Suppressor macrophage treated with lipopolysaccharide for 1 hour (primary cell): ENCODE data around the gene RIN3.

Source experiments
- DNase-seq, 3 donors: peaks; one replicate each; pipeline ENCODE4 v3.0.0-alpha.2; 2020 to 2022

RIN3 gene, protein sequence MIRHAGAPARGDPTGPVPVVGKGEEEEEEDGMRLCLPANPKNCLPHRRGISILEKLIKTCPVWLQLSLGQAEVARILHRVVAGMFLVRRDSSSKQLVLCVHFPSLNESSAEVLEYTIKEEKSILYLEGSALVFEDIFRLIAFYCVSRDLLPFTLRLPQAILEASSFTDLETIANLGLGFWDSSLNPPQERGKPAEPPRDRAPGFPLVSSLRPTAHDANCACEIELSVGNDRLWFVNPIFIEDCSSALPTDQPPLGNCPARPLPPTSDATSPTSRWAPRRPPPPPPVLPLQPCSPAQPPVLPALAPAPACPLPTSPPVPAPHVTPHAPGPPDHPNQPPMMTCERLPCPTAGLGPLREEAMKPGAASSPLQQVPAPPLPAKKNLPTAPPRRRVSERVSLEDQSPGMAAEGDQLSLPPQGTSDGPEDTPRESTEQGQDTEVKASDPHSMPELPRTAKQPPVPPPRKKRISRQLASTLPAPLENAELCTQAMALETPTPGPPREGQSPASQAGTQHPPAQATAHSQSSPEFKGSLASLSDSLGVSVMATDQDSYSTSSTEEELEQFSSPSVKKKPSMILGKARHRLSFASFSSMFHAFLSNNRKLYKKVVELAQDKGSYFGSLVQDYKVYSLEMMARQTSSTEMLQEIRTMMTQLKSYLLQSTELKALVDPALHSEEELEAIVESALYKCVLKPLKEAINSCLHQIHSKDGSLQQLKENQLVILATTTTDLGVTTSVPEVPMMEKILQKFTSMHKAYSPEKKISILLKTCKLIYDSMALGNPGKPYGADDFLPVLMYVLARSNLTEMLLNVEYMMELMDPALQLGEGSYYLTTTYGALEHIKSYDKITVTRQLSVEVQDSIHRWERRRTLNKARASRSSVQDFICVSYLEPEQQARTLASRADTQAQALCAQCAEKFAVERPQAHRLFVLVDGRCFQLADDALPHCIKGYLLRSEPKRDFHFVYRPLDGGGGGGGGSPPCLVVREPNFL

DNA sequence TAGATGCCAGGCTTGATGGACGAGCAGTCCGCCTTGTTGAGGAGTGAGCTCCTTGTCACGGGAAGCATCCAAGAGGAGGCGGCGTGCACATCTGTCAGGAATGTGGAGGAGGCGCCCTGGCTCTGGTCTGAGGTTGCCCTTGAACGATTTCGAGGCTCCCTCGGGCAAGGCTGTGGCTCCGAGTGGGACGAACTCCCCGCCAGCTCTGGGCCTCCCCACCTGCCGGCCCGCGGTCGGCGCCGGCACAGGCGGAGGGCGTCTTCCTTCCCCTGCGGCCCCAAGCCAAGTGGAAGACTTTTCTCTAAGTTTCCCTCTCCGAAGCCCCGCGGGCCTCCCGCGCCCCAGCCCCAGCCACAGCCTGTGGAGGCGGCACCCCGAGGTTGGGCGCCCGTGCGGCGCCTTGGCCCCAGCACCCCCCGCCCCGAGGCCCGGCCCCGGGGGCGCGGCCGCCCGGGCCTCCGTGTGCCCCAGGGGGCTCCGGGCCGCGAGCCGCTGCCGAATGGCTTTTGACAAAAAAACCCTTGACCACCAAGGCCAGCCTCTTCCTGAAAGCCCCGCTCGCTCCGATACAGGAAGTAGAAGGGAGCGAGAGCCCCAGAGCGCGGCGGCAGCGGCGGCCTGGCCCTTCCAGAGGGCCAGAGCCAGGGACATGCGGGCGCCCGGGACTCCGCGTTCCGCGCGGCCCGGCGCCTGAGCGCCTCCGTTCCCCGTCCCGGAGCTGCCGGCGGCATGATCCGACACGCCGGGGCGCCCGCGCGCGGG, at the start of gene RIN3:
TSS of gene RIN3 (plus strand) at position 578 of the 762 bp plus-strand sequence. CDS start at position 730, 152 bp downstream.
- peak; percentile 82 to 89 (median 86) for DNase-seq

DNA sequence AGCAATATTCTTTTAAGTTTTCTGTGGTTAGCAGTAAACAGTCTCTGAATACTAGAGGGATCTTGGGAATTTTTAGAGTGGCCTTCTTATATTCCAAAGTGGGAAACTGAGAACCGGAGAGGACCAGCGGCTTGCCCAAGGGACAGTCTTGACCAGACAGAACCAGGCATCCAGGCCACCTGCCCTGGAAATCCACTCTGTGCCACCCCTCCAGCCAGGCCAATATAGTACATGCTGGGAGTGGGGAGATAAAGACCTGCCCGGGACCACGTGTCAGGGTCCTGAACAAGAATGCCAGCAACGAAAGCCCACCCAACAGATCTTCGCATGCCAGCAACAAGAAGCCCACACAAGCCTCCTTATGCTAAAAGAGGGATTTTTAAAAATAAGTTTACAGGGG, 49.4 kb upstream of the RIN3 start:
- no peak for DNase-seq

DNA sequence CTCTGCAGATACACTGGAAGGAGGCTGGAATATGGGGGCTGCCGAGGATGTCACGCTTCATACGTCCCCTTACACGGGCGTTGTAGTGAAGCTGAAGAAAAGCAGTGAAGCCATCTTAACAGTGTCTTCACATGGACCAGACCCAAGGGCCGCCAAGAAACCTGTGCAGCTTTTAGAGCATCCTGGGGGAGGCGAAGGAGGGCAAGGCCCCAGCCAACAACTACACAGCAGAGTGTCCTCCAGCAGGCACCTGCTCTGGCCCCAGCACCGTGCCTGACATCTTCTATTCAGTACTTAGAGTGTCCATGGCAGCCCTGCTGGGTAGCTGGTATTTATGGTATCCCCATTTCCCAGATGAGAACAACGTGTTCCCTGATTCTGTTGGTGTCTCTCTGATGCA, 48.9 kb upstream of the RIN3 start:
- DNase-seq, result no peak

DNA sequence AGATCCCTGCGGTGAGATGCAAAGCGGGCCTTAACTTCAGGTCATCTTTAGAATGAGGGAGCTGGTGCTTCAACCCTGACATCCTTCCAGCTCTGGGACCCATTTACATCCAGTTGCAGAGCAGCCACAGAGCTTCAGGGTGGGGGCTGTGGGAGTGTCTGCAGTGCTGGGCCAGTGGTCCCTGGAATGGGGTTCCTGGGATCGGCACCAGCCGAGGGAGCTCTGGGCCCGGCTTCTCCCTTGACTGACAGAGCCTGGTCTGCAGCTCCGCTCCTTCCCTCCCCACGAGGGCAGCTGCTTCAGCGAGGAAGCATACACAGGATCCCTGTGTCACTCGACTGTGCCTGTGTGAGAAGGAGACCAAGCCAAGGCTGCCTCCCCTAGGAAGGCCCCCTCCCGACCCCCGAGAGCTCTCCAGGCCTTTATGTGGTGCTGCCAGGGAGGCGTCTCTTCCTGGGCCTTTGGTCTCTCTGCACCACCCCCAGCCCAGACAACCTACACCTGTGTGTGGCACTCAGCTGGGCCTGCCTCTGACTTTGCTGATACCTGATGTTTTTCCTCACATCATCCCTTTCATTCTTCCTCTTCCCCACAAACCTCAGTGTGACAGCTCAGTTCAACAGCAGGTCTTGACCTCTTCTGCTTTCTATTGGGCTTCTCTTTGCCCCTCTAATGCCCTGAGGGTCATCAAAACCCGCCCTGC, 48.1 kb upstream of the RIN3 start:
- DNase-seq, result no peak

DNA sequence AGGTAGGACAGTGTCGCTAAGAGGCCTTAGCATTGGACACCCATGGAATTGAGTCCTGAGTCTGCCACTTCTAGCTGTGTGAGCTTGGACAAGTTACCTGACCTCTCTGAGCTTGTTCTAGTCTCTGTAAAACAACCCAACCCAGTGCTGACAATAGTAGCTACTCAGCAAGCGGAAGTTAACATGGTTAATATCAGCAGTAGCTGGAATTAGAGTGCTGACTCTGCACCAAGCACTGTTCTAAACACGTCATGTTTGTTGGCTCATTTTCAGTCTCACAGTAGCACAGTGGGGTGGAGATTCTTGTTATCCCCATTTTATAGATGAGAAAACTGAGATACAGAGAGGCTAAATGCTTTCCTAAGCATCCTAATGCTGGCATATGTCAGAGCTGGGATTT, 47.5 kb upstream of the RIN3 start:
- DNase-seq, result peak in 2 of 3 donors; percentile 84 to 88

DNA sequence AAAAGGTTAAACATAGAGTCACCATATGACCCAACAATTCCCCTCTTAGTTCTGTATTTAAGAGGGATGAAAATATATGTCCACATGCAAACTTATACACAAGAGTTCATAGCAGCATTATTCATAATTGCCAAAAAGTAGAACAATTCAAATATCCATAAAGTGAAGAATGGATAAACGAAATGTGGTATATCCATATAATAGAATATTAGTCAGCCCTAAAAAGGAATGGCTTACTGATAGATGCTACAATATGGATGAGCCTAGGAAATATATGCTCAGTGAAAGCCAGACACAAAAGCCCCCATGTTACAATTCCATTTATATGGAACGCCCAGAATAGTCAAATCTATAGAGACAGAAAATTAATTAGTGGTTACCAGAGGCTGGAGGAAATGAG, 44.1 kb upstream of the RIN3 start:
- no peak for DNase-seq

DNA sequence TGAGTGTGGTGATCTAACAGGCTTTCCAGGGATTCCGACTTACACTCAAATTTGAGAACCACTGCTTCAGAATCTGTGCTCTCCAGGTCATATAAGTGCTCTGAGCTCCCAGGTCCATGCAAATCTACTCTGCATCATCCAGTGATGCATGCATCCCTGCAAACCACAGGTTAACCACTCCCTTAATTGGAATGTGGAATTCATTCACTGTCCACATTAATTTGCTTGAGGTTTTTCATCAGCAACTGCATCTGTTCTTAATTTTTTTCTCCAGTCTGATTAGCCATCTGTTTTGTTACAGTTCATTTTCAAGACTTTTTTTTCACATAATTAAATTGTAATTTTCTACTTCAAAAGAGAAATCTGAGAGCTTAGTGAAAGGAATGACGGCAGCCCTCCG, 43.4 kb upstream of the RIN3 start:
- DNase-seq, result no peak

DNA sequence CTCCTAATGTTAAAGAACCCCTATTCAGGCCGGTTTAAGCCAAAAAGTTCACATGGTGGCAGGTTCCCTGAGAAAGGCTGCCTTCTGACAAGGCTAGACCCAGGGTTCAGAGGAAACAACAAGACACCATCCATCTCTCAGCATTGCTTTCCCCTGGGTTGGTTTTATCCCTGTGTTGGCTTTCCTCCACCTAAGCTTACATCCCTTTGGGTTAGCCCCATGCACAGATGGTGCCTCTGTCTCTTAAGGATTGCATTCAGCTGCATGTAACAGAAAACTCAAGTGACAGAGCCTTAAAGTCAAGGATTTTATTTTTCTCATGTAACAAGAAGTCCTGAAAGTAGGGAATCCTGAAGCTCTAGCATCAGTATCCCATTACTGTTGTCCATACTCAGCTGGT, 42.8 kb upstream of the RIN3 start:
- no peak for DNase-seq

DNA sequence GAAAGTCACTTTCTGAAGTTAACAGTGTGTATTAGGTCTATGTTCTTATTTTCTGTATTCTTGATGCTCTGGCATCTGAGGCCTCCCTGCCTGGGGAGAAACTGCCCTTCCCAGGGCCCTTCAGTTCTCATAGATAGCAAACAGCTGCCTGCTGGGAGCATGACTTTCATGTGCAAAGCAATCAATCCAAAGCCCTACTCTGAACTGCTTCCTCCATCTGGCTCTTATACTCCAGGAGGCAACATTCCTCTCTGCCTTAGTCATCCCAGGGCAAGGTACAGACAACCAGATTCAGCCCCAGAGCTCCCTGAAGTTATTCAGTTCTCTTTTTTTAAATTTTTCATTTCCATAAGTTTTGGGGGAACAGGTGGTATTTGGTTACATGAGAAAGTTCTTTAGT, 41.7 kb upstream of the RIN3 start:
- DNase-seq, result no peak

DNA sequence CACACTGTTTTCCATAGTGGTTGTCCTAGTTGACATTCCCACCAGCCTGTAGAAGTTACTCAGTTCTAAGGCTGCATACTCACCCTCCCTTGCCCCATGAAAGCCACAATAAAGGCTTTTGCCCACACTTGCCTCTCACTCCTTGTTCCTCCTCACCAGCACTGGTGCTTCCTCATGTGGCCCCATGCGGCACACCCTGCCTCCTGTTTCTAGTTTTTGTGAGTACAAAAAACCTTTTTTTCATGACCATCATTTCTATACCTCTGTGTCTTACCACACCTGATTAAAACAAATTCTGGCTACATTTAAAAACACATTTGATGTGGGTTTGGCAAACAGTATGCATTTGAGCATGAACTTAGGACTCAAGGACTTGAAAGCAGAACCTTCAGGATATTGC, 40.7 kb upstream of the RIN3 start:
- DNase-seq, result peak; percentile 62 to 66 (median 65)

DNA sequence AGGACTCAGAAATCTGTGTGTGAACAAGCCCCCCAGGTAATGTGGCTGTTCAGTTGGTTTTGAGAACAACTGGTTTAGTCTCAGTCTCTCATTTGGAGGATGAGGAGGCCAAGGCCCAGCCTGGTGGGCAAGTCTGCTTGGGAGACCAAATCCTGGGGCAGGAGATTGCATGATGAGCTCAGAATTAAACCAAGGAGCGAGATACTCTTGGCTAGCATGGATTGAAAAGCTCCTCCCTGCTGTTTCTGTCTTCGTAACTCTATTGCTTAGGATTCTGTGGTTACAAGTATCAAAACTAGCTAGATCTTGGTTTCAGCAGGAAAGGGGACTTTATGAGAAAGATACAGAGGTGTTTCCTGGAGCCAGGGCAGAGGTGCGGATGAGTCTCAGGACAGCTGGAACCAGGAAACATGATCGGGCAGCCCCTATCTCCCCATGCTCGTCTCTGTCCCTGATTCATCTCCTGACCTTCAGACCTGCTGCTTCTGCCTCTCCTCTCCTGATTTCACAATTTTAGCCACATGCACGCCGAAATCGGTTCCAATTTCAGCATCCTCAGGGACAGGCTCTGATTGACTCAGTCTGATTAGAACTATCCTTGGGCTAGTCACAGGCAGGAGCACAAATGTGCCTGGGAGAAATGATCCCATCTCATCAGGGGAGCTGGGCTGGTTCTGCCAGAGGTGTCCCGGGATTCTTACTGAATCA, 40.2 kb upstream of the RIN3 start:
- DNase-seq, result peak; percentile 58 to 73 (median 64)

DNA sequence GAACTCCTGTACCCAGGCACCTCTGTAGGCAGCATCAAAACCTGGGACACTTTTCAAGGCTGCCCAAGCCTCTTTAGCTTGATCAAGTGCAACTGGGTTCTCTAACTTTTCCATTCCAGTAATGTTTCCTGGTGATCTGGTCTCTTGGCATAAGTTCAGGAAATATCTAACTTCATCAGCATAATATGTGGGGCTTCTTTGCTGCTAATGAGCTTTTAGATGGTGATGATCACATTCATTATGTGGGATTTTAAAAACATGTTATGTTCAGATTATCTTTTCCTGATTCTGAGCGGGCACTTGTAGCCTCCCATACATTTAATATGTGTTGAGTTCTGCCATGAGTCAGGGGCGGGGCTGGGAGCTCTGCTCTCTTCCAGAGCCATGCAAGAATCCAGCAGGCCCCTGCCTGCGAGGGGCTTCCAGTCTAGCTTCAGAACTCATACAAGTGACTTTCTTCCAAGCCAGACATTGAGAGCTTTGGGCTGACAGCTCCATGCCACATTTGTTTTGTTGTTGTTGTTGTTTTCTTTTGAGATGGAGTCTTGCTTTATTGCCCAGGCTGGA, 39.5 kb upstream of the RIN3 start:
- DNase-seq, result no peak

DNA sequence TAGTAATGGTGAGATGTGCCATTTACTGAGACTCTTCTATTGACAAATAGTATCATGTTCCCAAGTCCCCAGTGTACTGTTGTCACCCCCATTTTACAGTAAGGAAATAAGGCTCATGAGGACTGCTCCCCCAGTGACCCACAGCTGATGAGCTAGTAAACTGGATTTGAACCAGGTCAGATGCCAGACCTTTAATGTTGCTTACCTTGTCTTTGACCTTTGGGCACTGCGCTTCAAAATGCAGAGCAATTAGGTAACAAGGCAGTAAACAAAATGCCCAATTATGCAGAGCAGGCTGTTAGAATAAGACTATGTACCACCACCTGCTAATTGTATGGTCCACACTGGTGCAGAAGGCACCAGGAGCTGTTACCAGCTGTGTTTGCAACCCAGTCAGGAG, 38.5 kb upstream of the RIN3 start:
- no peak for DNase-seq

DNA sequence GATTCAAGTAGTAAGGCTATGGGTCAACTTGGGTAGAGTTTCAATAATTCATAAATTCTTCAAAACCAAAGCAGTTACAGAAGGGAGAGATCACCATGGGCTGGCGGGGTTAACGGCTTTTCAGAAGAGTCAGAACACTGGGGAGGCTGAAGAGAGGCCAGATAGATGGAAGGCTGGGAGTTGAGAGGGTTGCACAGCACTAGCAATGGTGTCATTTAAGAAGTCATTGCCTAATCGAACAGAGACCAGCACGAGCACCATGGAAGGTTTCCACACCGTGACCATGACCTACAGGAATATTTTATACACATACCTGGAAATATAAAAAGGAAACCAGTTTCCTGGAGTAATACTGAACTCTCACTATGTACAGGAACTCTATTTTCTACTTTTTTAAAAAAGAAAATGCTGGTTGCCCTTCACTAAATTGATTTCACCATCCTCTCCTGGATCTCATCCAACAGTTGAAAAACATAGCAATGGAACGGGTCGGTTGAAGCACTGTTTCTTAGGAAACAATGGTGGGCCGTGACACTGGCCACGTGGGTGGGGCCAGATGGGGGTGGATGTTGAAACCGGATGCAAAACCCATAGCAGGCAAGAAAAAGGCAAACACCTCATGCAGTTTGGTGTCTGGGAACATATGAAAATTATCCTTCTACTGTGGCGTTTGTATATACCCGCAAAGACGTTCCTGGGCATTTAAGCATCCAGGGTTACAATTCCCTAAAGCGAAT, 38.0 kb upstream of the RIN3 start:
- peak; percentile 72 to 79 (median 77) for DNase-seq

DNA sequence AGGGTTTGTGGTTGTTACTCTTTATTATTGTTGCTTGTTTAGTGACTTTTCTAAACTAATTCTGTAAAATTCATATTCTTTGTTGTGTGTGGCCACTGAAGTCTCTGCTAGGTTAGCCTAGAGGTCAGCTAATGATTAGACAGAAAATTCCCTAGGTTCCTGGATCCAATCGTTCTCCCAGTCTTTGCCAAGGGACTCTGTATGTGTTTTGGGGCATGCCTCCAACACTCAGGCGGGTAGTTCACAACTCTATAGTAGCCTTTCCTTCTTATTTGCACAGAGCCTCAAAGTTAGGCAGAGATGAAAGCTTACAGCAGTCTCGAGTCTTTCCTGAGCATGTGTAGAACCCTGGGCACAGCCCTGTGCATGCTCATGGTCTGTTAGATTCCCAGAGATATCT, 32.7 kb upstream of the RIN3 start:
- no peak for DNase-seq

DNA sequence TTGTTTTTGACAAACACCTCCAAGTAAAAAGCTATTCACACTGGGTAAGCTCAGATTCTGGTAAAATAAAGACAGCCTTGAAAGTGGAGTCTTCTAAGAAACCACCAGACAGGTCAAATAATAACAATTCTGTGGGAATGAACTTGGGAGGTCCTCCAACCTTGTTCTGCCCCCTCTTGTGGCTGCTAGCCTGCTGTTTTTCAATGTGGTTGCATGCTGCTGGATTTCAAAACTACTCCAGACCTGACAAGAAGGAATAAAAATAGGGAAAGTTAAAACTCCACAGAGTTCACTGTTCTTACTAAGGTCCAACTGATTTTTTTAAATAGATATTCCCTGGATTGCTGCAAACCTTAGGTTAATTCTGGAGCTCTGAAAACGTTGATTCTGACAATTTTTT, 32.2 kb upstream of the RIN3 start:
- no peak for DNase-seq

DNA sequence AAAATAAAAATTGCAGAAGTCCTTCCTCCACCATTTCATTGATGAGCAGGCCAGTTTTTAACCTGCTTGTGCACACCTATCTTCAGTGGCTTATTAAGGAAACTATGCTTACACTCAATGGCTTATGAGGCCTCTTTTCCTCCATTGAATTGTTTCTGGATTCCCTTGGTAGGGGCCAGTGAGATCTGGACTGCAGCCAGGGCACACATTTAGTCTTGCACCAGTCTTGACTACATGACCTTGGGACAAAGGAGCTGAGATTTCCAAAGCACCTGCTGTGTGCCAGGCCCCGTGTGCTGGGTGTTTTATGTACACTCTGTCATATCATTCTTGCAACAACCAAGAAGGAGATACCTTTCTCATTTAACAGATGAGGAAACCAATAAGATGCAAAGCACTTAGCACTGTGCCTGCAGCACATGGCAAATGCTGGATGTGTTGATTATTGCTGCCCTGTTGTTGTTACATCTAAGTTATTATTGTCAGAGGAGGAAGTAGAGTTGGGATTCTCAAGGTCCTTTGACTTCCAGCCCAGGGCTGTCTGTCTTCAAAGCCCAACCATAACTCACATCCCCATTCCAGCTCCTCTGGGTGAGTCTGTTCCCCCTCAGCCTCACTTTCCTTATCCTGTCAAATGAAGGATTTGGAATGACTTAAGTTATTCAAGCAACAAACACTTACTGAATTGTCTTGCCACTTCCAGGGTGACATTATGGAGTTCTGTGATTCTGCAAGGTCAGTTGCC, 31.6 kb upstream of the RIN3 start:
- no peak for DNase-seq

DNA sequence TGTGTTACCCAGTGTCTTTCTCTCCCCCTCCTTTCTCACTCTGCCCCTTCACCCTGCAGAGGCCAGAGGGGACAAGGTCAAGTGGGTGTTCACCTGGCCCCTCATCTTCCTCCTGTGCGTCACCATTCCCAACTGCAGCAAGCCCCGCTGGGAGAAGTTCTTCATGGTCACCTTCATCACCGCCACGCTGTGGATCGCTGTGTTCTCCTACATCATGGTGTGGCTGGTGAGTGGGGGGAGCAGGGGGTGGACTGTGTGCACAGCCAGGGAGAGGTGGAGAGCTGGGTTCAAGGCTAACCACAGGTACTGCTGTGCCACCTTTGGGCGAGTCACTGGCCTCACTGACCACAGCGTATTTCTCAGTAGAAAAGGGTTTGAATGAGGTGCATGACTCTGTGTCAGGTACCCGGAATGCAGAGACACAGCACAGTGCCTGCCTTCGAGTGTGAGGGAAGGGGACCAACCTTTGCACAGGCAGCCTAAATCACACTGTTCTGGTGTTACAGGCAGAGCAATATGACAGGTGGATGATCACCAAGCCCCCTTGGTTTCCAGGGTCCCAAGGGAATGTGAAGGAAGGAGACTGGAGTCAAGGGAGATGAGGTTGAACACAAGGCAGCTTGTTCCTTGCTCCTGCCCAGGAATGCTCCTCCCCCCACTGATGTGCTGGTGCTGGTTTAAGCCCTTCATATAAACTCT, 30.8 kb upstream of the RIN3 start:
- no peak for DNase-seq

DNA sequence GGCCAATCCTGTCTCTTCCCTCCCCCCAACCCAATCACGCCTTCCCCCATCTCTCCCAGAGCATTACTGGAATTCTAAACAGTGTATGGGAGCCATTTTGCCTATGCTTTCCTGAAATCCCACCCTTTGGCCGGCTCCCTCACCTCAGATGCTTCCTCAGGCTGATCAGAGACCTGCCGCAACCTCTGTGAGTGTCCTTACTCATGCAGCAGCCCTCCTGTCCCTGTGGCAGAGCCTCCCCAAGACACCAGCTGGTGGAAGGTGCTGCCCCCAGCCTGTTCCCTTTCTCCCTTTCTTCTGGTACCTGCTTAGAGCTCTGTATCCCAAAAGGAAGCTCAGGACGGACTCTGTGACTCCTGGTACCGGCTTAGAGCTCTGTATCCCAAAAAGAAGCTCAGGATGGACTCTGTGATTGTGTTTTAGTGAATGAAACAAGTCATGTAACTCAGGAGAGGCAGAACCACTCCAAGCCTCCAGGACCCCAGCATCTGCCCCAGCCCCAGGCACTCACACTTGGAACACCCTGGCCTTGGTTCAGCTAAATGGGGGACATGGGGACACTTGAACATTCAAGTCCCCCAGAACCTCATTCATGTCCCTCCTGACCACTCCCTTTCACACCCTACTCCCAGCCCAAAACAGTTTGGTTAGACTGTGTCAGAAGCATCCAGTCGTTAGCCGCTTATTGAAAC, 29.3 kb upstream of the RIN3 start:
- DNase-seq, result no peak
